GM12801 (cell line): ENCODE measurements around the gene GNL3.

ENCODE experiments used
- CTCF ChIP-seq: IDR thresholded peaks from one replicate; pipeline ENCODE4 v1.5.1; 2011; ENCODE audit warnings: control low read depth; ENCODE audit not compliant: insufficient read length; ENCODE audit errors: extremely low read depth

GNL3 gene

DNA sequence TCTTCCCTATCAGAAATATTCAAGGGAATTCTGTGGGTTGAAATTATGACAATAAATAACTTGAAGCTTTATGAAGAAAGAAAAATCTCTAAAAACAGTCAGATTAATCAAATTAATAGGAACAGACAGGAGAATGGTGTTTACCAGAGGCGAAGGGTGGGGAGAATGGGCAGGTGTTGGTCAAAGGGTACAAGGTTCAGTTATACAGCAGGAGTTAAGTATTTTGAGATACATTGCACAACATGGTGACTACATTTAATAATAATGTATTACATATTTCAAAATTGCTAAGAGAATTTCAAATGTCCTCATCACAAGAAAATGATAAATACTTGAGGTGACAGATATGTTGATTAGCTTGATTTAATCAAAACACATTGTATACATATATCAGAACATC lies 38.7 kb downstream of the GNL3 start:
- no peak for TF ChIP-seq CTCF

- TF ChIP-seq CTCF, result no peak
Measured at GRCh38 chr3:52730681-52731080, 44.8 kb downstream of the GNL3 start.

- no peak for TF ChIP-seq CTCF
Measured at GRCh38 chr3:52731590-52731989, 45.8 kb downstream of the GNL3 start.

- no peak for TF ChIP-seq CTCF
Measured at GRCh38 chr3:52733256-52733891, 47.5 kb downstream of the GNL3 start.

DNA sequence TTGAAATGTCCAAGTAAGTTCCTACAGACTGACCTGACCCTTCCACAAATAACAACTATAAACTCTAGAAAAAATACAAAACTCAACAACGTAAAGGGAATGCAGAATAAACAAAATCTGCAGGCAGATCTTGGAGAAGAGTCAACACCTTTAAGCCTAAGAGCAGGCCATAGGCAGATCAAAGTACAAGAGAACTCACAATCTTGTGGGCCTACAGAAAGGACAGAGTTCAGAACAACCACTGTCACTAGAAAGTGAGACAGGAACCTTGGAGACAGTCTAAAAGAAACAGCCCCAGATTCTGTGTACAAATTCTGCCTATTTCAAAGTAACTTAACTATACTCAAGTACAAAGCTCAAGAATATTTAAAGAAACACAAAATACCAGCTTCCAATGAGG lies 53.9 kb downstream of the GNL3 start:
- no peak for TF ChIP-seq CTCF

DNA sequence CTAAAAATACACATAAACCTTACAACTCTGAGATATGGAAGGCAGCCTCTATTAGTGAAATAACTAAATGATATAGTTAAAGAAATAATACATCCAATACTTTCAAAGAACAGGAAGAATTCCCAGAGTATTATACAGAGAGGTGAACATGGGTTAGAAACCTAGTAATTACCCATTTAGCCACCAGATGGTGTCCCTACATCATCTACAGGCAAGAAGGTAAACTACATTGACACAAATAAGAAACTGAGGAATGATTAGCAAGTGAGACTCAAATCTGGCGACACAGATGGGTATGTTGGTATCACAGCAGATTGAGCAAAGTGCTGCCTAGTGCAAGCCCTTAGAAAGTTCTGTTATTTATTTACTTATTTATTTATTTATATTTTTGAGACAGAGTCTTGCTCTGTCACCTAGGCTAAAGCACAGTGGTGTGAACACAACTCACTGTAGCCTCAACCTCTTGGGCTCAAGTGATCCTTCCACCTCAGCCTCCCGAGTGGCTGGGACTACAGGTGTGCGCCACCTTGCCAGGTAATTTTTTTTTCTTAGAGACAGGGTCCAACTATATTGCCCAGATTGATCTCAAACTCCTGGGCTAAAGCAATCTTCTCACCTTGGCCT lies 56.7 kb downstream of the GNL3 start:
- no peak for TF ChIP-seq CTCF

GRCh38 chr3:52743152-52743551 lies 57.3 kb downstream of the GNL3 start:
- TF ChIP-seq CTCF, result no peak
